NCI-H1436 treated with DMSO at 0.1 percent for 48 hours (cell line): ENCODE data around the gene LEMD1.

Source experiments
- DNase-seq: peaks from one replicate; lab custom pipeline; 2025; lab: John Stamatoyannopoulos, UW

Gene LEMD1

GRCh38 chr1:205421798-205422197 lies at the start of gene LEMD1:
Gene LEMD1, minus strand, starts transcription at chr1:205422056. Its CDS starts 1,520 bp downstream, at chr1:205420536.
- DNase-seq, result no peak

GRCh38 chr1:205470131-205470530 lies 48.3 kb upstream of the LEMD1 start:
- DNase-seq, result no peak

GRCh38 chr1:205466595-205467220 lies 44.9 kb upstream of the LEMD1 start:
- DNase-seq, result no peak

GRCh38 chr1:205465392-205465791 lies 43.5 kb upstream of the LEMD1 start:
- DNase-seq, result no peak

GRCh38 chr1:205458777-205459566 lies 37.1 kb upstream of the LEMD1 start:
- no peak for DNase-seq

- DNase-seq, result peak; percentile 54
Measured at GRCh38 chr1:205456868-205457745, 35.3 kb upstream of the LEMD1 start.

- DNase-seq, result no peak
Measured at GRCh38 chr1:205456383-205456867, 34.6 kb upstream of the LEMD1 start.

- no peak for DNase-seq
Measured at GRCh38 chr1:205455581-205456382, 33.9 kb upstream of the LEMD1 start, which contains the start of gene BLACAT1. Gene BLACAT1, minus strand, starts transcription at chr1:205456045.

GRCh38 chr1:205454903-205455335 lies 33.1 kb upstream of the LEMD1 start:
- no peak for DNase-seq

- no peak for DNase-seq
Measured at GRCh38 chr1:205453466-205453865, 31.6 kb upstream of the LEMD1 start.

GRCh38 chr1:205452933-205453332 lies 31.1 kb upstream of the LEMD1 start:
- DNase-seq, result no peak

GRCh38 chr1:205452364-205452763 lies 30.5 kb upstream of the LEMD1 start:
- DNase-seq, result no peak

- DNase-seq, result no peak
Measured at GRCh38 chr1:205451759-205452164, 29.9 kb upstream of the LEMD1 start.

GRCh38 chr1:205451202-205451601 lies 29.3 kb upstream of the LEMD1 start:
- DNase-seq, result no peak

GRCh38 chr1:205450448-205450847 lies 28.6 kb upstream of the LEMD1 start:
- no peak for DNase-seq

- DNase-seq, result no peak
Measured at GRCh38 chr1:205449750-205450443, 28.0 kb upstream of the LEMD1 start.

GRCh38 chr1:205449254-205449749 lies 27.4 kb upstream of the LEMD1 start:
- no peak for DNase-seq

GRCh38 chr1:205448540-205449253 lies 26.8 kb upstream of the LEMD1 start:
- DNase-seq, result no peak

- no peak for DNase-seq
Measured at GRCh38 chr1:205447457-205448341, 25.8 kb upstream of the LEMD1 start.
